Body of pancreas (tissue), 4 donors: Measurements from ENCODE around the gene LRRC75A.
"Not testable (repeated sequence)": the region's sequence is repeated elsewhere in the genome, so short reads cannot be mapped to it uniquely, and the experiment has no call there.

Source experiments
- POLR2A ChIP-seq, 3 donors: fragments of 450-650 bp; IDR thresholded peaks; one replicate each; pipeline ENCODE4 v1.6.1; 2016; ENCODE audit warnings: antibody characterized with exemption in 3 of 3, mild to moderate bottlenecking in 2 of 3
- TF ChIP-seq, protein P1 (sequence below), 7 experiments: fragments of 450-650 bp in 4 of 7; fragments of 200-600 bp in 3 of 7; sonication (generic) in 3 of 7; IDR thresholded peaks; one replicate each; pipeline ENCODE4 v1.5.1; 2016 to 2019; ENCODE audit warnings: antibody characterized with exemption in 7 of 7

DNA sequence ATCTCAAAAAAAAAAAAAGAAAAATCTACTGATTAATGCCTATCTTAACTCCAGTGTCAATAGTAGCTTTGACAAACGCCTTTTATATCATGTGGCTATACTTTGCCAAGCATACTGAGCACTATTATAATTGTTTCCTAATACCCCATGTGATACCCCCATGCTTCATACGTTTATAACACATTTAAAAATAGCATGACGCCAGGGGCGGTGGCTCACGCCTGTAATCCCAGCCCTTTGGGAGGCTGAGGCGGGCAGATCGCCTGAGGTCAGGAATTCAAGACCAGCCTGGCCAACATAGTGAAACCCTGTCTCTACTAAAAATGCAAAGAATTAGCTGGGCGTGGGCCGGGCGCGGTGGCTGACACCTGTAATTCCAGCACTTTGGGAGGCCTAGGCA lies 99.5 kb downstream of the LRRC75A start:
- TF ChIP-seq POLR2A (IDR thresholded peaks at IDR 0.05): not testable (repeated sequence)
- TF ChIP-seq, protein P1, sequence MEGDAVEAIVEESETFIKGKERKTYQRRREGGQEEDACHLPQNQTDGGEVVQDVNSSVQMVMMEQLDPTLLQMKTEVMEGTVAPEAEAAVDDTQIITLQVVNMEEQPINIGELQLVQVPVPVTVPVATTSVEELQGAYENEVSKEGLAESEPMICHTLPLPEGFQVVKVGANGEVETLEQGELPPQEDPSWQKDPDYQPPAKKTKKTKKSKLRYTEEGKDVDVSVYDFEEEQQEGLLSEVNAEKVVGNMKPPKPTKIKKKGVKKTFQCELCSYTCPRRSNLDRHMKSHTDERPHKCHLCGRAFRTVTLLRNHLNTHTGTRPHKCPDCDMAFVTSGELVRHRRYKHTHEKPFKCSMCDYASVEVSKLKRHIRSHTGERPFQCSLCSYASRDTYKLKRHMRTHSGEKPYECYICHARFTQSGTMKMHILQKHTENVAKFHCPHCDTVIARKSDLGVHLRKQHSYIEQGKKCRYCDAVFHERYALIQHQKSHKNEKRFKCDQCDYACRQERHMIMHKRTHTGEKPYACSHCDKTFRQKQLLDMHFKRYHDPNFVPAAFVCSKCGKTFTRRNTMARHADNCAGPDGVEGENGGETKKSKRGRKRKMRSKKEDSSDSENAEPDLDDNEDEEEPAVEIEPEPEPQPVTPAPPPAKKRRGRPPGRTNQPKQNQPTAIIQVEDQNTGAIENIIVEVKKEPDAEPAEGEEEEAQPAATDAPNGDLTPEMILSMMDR (IDR thresholded peaks at IDR 0.05): not testable (repeated sequence)
